CD4-positive, alpha-beta T cell treated with Interleukin-4 for 4 hours (primary cell): ENCODE measurements around the gene MLLT6.
A peak's percentile ranks its signal among the peaks of the same experiment; 100 is the strongest.

Experiments used
- DNase-seq: peaks from one replicate; pipeline ENCODE4 v3.0.0-alpha.2; 2020

The MLLT6 gene

DNA sequence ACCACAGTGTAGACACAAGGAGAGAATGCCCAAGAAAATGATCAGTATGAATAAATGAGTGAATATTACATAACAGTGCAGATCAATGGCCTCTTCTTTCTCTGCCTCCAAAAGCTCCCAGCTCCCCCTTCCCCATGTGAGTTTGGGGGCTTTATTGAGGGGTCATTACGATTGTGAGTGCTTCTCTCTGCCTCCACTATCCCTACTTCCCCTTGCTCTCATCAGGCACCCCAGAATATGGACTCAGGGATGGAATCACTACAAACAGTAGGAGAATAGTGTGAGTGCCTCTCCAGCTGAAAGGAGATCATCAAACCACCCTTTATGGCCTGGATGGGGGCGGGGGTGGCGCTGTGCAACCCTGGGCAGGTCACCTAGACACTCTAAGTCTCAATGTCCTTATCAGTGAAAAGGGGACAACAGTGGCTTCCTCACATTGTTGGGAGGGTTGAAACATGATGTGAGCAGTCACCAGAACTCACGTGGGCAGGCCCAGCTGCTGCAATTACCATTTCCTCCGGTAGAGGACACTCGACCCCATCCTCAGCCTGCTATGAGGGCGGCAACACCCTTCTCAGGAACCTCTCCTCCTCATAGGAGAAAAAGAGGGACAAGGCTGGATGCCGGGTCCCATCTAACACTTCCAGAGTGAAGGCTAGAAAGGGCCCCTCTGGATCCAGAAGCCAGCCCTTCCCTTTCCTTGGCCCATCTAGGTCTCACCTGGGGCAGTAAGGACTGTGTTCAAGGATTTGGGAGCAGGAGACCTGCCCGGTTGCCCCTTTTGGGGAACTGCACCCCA lies 28.2 kb upstream of the MLLT6 start:
- peak; percentile 81 for DNase-seq

DNA sequence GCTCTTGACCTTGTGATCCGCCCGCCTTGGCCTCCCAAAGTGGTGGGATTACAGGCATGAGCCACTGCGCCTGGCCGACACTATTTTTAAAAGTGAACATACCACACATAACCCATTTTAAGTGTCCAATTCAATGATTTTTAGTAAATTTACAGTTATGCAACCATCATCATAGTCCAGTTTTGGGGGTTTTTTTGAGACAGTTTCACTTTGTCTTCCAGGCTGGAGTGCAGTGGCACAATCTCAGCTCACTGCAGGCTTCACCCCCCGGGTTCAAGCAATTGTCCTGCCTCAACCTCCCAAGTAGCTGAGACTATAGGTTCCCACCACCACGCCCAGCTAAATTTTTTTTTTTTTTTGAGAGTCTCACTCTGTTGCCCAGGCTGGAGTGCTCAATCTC lies 27.3 kb upstream of the MLLT6 start:
- no peak for DNase-seq

DNA sequence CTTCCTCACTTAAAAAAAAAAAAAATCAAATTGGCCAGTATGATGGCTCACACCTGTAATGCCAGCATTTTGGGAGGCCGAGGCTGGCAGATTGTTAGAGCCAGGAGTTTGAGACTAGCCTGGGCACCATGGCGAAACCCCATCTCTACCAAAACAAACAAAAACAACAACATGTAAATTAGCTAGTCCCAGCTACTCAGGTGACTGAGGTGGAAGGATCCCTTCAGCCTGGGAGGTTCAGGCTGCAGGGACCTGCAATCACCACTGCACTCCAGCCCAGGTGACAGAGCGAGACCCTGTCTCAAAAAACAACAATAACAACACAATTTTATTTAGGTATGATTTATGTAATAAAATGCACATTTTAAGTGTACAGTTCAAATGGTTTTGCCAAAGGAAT lies 24.0 kb upstream of the MLLT6 start:
- DNase-seq: no peak

DNA sequence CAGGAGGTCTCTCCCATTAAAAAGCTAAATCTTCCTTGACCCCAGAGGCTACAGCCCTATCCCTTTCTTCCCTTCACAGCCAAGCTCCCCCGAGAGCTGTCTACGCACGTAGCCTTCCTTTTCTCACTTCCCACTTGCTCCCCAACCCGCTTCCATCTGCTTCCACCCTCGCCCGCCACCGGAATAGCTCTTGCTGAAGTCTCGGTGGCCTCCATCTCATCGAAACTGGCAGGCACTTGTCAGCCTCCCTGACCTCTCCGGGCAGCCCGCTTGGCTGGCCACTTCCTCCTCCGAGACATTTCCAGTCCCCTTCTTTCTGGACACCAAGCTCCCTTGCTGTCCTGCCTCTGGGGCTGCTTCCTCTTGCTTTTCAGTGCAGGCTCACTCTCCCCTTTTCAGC lies 19.6 kb upstream of the MLLT6 start:
- DNase-seq: no peak

DNA sequence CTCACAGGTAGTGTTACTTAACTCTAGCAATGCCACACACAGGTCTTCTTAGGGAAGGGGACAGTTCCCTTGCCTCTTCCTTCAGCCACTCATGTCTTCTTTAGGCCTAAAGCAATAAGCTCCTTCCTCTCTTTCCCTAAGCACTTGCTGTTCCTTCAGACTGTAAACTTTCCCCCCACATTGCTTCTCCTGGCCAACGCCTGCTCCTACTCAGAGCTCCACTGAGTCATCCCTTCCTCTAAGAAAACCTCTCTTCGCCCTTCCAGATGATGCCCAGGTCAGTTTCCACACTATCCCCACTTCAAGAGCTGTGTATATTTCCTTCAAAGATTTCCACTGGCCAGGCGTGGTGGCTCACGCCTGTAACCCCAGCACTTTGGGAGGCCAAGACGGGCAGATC lies 17.8 kb upstream of the MLLT6 start:
- DNase-seq: no peak

DNA sequence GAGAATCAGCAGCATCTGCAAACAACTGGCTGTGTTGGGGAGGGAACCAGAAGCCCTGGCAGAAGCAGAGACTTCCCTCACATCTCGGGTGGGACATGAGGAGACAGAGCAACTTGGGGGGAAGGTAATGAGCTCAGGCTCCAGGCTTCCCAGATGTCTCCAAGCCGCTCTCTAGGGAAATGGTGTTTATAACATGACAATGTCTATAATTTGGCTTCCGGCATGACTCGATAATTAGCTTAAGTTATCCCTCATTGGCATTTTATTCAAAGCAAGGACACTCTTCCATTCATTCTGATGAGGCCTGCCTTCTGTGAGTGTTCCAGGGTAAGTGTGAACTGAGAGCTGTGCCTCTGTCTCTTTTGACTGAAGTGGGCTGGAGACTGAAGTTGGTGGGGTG lies 14.7 kb upstream of the MLLT6 start:
- no peak for DNase-seq

DNA sequence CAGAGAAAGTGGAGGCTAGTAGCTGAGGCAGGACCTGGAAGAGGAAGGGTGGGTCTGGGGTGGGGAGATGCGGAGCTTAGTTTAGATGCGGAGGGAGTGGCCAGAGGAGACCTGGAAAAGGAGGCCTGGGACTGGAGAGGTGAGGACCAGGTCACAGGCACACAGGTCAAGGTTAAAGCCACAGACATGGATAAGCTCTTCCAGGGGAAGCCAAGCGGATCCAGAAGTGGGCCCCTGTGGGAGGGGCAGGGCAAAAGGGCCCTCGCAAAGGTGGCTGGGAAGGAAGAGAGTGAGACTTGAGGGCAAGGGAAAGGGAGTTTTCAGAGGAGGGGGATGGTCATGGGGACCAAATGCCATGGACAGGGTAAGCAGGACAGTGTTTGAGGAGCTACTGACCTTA lies 13.9 kb upstream of the MLLT6 start:
- DNase-seq: no peak

DNA sequence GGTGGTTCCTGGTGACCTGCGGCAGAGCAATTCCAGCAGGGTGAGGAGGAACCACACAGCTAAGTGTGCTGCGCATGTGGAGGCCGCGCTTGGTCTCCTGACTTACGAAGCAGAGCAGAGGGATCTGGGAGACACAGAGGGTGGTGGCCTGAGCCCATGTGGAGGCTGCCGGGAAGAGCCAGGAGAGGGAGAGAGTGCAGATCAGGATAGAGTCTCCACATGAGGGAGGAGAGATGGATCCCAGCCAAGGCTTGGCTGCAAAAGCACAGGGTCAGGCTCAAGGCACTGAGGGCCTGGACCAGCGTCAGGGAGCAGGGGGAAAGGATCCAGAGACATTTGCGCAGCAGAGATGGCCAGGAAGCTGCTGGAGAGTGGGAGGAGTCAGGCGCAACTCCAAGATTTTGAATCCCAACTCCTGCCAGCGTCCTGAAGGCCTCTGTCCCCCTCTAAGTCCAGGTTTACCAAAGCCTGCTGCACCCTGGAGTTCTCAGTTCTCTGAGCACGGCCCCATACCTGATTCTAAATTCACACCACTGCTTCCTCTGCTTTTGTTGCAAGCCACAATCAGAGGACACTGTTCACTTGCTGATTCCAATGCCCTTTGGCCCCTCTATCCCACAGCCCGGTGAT lies 11.3 kb upstream of the MLLT6 start:
- DNase-seq: no peak

DNA sequence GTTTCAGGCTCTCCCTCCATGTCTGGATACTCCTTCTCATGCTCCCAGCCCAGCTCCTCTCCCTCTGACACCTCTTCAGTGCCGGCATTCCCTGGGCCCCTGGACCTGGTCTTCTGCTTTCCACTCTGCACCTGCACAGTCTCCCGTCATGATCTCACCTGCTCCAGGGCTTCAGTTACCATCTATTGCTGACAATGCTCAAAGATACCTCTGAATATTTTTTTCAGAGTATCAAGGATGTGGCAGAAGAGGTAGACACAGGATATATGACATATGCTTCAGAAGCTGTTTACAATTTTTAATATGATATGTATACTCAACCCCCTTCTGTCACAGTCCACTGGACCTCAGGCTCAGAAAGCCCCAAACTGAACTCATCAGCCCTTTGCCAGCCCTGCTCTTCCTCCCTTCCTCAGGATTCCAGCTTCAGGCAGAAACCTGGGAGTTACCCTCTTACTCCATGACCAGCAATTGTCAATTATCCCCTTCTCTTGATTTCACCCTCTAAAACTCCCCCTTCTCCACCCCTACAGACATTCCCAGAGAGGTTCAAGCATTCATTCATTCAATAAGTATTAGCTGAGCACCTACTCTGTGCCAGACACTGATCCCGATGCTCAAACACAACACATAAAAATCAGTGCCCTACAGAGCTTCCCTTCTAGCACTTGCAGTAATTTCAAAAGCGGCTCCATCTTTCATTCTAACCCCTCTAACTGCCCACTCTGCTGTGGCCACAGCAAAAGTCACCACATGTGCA lies 7.8 kb upstream of the MLLT6 start:
- no peak for DNase-seq

DNA sequence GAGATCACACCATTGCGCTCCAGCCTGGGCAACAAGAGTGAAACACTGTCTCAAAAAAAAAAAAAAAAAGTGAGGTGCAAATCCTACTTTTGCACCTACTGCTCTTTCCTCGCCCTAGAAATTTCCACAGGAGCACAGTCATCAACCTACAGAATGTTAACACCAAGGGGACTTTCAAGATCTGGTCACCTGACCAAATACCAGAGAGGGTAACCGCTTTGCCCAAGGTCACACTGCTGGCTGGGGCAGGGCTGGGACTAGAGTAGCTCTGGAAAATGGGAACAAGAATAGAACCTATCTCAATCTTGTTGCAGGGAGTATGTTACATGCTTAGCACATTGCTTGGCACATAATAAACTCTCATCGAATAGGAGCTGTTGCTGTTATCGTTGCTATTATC lies 6.3 kb upstream of the MLLT6 start:
- DNase-seq: no peak

DNA sequence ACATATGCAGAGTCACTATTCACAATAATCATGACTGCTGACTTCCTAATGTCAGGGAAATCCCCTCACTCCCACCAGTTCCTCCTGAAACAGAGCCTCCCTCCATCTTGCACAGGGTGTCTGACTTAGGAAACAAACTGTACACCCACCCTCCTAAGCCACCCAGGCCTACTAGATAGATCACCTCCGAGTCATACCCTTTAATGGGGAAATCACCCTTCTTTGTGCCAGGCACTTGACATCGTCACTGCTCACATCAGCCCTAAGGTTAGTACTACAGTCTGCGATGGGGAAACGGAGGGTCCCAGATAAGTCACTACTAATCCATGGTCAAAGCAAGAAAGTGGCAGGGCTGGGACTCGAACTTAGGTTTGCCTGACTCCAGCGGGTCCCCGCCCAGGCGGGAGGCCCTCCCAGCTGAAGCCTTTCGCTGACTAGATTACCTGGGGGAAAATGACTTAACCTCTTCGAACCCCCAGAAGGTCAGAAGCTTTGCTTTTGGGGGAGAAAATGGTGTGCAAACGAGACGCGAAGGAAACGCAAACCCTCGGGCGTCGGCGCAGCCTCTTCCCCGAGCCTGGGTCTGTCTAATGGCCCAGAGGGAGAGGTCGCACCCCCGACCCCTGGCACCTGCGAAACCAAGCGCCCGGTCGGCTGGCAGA lies 3.4 kb upstream of the MLLT6 start:
- peak; percentile 88 for DNase-seq

DNA sequence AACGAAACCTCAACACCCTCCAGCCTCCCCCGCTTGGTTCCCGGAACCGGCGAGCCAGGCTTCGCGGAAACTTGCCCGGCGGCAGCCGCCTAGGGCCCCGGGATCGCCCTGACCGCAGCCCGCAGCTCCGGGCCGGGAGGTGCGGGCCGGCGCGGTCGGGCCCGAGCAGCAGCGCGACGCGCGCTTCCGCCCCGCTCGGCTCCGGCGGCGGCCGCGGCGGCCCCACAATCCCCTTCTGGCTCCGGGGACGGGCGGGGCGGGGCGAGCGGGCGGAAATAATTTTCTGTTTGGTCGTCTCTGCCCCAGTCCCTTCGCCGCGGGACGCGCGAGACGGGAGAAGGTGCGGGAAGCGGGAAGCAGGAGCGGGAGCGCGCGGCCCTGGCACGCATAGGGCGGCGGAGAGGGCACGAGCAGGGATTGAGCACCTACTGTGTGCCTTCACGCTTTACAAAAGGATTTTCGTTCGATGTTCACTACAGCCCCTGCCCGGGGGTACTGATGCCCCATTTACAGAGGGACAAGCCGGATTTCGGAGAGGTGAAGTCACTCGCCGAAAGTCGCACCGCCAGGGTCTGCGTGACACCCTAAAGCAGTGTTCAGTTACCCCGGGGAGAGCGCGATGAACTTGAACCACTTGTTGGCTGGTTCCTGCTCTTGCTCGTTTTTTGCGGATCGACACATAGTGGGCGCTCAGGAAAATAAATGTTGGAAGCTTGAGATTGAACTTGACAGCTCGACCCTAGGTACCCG lies 2.7 kb upstream of the MLLT6 start:
- peak; percentile 74 for DNase-seq

DNA sequence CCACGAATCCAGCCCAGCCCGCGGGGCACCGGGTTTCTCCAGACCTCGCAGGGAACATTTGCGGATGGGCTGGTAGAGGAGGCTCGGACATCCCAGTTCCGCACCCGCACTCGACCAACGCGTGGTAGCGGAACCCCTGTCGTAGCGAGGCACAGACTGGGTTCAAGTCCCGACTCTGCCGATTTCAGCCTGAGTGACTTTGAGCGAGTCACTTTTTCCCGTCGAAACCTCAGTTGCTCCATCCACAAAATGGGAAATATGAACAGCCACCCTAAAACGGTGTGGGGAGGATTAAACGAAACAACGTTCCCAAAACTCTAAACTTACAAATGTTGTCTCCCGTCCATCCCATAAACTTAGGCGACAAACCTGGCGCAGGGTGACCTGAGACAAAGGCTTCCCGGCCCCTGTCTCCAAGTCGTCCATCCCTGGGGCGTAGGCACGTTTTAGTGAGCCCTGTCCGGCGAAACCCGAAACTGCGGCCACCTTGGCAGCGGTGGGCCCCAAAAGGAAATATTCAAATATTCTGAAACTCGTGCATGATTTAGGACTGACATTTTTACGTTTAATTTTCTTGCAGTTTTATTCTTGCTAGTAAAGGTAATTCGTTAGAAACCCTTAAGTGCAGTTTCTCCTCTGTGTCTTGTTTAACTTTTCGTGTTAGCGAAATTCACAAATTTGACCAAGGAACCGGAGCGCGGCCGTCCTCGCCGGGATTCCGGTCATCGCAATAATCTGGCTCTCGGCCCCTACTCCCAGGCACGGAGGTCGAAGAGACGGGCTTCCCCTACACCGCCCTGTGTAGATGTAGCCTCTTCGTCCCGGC lies 1.9 kb upstream of the MLLT6 start:
- no peak for DNase-seq

DNA sequence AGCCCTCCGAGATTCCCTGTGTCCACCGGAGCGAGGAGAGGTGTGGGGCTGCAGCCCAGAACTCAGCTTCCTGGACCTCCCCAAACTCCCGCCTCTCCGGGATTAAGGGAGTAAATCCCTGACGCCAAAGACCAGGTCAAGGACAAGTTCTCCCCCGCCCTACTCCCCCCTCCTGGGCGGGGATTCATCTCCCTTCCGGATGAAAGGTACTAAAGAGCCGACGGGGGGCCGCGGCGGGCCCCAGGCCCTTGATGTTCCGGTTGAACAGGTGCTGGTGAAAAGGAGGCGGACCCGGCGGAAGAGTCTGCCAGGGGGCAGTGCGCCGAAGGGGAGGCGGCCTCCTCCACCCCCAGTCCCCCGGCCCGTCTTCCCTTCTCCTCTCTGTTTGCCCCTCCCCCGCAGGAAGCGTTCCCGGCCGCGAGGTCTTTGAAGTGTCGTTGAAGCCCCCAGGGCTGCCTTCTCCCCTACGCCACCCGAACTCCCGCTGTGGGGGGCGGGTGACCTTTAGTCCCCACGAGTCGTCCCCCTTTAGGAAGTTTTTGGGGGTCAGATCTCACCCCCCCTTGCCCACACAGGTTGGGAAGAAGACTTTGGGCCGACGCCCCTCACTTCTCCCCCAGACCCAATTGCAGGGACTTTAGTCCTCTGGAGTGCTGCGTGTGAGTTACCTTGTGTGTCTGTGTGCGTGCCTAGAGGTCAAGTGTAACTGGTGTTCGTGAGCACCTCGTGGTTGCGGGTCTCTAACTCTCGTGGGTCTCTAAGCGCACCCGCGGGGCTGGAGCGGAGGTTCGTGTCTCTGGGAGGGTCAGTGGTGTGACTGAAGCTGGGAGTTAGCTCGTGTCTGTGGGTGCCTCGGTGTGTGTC lies 1.1 kb upstream of the MLLT6 start:
- DNase-seq: peak; percentile 73

DNA sequence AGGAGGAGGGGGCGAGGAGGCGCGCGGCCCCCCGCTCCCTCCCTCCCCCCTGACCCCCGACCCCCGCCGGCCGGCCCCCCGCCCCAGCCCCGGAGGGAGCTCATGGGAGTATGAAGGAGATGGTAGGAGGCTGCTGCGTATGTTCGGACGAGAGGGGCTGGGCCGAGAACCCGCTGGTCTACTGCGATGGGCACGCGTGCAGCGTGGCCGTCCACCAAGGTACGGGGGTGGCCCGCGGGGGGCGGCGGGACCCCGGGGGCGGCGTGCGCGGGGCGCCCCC lies 390 bp downstream of the MLLT6 start:
- DNase-seq: no peak

DNA sequence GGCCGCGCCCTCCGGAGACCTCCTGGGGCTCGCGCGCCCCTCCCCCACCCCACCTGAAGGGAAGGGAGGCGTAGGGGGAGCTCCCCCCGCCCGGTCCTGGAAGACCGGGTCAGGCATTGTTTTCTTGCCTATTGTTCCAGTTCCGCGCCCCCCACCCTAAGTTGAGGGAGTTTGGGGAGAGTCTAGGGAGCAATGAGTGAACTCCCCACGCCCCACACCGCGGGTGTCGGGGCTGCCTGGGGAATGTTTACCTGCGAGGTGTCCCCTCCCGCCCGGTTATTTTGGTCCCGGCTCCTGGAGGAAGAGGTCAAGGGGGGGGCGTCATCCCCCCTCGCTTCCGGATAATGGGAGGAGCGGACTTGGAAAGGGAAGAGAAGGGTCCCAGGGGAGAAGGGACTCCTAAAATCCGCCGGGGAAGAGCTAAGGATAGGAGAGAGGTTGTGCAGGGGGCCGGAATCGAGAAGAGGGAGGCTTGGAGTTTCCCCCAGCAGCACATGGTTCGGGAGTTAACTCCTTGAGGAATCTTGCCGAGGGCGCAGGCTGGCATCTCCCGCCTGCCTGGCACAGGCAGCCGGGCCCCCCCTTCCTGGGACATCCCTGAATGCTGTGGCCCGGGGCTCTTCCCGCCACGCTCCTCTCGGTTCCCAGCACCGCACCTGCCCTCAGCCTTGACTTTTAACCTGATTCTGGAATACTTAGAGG lies 881 bp downstream of the MLLT6 start:
- DNase-seq: no peak

DNA sequence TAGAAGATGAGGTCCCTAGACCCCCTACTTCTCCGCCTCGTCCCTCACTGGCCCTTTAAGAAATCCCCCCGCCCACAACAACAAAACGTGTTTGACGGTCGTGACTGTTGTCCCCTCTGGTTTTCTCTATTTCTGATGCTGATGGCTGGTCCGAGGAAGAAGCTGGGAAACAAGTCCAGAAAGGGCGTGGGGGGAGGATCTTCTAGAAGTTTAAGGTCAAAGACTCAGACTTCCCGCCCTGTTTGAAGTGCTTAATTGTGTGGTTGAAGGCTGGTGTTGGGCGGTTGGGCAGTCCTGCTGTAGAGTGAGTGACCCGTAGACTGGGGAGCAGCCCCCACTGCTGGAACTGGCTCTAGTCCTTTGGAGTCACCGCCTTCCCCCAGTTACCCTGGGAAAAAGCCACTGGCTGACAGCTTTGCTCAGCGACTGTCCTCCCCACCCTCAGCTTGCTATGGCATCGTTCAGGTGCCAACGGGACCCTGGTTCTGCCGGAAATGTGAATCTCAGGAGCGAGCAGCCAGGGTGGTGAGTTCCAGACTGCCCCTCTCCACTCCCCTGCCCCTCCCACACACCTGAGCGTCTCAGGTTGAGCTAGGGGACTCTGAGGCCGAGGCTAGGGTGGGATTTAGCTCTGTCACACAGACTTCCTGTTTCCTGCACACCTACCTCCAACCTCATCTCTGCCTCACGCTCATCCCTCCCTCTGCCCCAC lies 1.6 kb downstream of the MLLT6 start:
- DNase-seq: peak; percentile 32

DNA sequence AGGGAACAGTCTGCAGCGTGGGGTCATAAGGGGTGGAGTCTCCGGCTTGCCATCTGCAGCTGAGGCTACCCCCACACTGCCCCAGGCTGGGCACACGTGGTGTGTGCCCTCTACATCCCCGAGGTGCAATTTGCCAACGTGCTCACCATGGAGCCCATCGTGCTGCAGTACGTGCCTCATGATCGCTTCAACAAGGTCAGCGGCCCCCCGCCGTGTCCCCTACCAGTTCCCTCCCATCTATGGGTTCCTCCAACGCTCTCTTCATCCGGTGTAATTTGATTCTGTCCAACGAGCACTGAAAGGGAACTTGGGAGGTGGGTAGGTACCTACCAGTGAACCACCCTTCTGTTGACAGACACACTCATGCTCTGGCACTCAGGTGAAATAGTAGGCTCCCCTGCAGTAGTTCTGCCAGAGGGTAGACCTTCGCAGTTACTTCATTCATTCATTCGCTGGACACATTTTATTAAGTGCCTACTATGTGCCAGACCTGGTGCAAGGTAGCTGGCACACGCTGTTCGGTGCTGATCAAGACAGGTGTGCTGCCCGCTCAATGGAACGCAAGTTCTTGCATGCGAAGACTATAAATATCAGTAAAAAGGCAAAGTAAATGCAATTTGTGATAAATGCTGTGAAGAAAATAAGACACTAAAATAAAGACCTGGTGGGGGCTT lies 2.7 kb downstream of the MLLT6 start:
- no peak for DNase-seq
